ENCODE measurements around the gene GORASP2.

GRCh38 chr2:170953941-170954340 lies 24.9 kb downstream of the GORASP2 start:
- TF ChIP-seq CTCF (optimal IDR thresholded peaks at IDR 0.05 in 1 of 3, IDR thresholded peaks at IDR 0.05 in 1 of 3, conservative IDR thresholded peaks at IDR 0.05 in 1 of 3; ENCODE audit: extremely low read depth in 1 of 3, insufficient read depth in 2 of 3, low read length in 3 of 3) (no peak), EZH2 (IDR thresholded peaks at IDR 0.05; ENCODE audit: low read length) (no peak)
